GM19043 (cell line): ENCODE measurements around the gene DPYD.

Experiments used
- ATAC-seq: cut with Tn5 transposase; IDR thresholded peaks from one replicate; pipeline ENCODE4 v1.9.1; 2021; ENCODE audit warnings: low read depth; ENCODE audit not compliant: unreplicated experiment

DPYD gene

DNA sequence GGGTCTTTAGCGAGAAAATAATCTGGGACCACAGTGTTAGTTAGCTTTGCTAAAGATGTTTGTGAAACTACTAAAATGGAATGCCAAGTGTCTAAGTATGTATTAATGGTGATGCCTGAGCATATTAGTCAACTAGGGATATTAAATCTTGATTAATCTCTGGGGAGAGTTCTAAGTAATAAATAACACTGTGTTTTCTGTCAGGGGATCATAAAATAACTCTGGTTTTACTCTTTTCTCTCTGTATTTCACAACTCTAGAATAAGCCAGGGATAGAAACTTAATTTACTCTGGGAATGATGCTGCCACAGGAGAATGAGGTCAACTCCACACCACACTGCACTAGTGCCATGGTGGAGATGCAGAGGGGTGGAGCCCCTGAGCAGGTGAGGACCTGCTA lies 800.0 kb downstream of the DPYD start:
- no peak for ATAC-seq

DNA sequence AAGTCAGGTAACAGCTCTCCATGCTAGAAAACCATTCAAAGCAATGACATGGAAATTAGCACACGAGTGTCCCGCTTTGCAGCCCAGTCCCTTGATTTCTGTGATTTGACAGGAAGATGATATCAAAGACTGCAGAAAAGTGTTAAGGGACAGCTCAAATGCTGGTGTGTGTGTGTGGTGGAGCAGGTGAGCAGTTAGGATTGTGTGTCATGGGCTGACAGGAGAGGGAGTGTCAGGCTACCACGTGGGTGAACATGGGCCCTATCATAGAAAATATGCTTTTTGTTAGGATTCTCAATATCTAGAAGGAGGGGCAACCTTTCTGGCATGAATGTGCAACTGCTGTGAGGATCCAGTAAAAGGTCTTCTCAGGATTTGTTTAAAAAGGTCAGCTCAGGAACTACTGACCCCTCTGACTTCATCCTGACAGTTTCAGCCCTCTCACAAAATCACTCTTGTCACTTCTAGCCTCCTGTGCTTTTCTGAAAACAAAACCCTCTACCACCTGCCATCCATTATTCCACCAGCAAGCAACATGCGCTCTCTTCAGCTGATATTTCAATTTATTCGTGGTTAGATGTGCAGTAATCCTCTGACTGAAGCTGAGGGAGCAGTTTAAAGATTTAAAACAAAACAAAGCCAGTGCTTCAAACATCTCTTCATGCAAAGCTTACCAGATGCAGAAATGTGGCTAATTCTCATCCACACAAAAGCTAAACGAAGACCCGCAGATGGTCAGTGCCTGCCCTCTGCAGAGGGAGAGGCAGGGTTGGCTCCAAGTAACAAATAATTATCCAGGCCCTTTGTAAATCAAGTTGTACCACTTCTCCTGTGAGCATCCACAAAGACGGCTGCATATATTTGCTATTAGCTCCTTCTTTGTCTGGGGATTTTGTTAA lies 801.3 kb downstream of the DPYD start:
- ATAC-seq: no peak

GRCh38 chr1:97114842-97115241 lies 806.0 kb downstream of the DPYD start:
- no peak for ATAC-seq

GRCh38 chr1:97112442-97112841 lies 808.4 kb downstream of the DPYD start:
- no peak for ATAC-seq

DNA sequence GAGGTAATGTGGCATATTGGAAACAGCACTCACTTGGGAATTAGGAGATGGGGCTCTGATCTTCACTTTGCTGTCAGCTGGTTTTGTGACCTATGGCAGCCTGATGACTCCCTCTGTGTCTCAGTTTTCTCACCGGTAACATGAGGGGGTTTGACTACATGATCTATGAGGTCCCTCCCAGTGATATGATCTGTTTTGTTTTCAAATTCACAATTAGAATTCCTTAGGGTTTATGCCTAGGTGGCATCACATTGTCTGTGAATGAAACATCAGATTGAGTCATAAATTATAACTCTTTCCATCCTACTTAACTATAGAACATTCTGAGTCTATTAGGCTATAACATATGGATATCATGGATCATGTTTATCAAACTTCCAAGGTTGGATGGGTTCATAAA lies 812.7 kb downstream of the DPYD start:
- ATAC-seq: no peak

GRCh38 chr1:97105531-97105930 lies 815.3 kb downstream of the DPYD start:
- ATAC-seq: no peak

GRCh38 chr1:97101509-97101908 lies 819.3 kb downstream of the DPYD start:
- ATAC-seq: no peak

DNA sequence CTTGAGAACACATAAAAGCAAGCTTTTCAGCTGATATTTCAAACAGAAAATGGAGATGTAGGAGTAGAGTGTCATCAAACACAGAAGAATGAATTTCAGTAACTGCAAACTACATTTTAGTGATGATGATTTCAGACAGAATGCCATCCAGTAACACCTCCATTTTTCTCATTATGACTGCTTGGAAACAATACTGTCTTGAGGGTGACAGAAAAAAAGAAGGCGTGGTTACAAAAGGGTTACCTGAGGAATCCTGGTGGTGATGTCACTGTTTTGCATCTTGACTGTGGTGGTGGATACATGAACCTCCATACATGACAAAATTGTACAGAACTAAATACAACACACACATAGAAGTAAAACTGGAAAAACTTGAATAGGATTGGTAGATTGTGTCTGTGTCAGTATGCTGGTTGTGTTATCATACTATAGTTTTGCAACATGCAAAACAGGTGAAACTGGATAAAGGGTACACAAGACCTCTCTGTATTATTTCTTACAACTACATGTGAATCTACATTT lies 823.4 kb downstream of the DPYD start:
- ATAC-seq: no peak

DNA sequence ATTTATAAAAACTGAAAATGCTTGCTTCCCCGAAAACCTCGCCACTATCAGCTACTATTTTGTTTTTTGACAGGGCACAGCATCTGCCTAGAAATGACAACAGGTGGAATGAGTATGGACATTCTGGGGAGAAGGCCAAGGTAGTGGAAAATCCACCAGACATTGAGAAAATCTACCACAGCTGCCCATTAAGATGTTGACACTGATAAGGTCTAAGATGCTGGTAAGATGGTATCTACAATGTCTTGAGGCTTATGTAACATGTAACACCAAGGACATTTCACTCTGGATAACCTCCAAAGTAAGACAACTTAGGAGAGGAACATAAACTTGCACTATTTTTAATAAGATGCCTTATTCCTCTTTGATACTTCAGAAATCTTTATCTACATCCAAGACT lies 825.1 kb downstream of the DPYD start:
- no peak for ATAC-seq

- ATAC-seq: no peak
Observed at GRCh38 chr1:97094247-97094972, 826.4 kb downstream of the DPYD start.

GRCh38 chr1:97093741-97094140 lies 827.1 kb downstream of the DPYD start:
- no peak for ATAC-seq

- ATAC-seq: no peak
Observed at GRCh38 chr1:97092824-97093223, 828.0 kb downstream of the DPYD start.

GRCh38 chr1:97091679-97092078 lies 829.2 kb downstream of the DPYD start:
- ATAC-seq: no peak

DNA sequence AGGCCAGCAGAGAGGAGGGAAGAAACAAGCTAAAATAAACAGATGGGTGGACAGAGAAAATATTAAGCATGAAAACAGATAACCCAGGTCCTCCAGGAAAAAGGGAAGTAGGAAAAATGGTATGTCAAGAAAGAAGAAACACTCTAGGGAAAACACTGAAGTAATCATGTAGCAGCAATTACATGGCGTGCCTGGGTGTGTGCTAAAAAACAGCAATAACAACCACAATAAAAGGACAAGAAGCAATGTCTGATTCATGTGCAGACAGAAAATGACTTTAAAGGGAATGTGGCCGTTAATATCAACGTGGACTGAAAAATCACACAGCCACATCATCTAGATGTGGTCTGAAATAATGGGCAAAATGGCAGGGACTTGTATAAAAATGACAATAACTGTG lies 829.6 kb downstream of the DPYD start:
- ATAC-seq: no peak

DNA sequence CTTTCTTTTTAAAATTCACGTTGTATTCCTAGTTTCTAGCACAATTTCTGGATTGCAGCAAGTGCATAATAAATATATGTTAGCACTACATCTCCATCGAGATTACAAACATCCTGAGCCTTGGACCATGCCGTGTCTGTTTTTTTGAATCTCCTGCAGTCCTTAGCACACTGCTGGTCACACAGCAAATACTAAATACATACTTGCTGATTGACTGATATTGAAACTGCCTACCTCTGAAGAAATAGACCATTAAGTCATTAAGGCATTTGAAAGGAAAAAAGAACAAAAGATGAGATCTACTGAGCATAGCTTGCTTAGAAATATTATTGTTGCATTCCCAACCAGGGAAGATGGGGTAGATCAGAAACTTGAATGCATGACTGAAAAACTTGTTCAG lies 830.1 kb downstream of the DPYD start:
- ATAC-seq: no peak

GRCh38 chr1:97089173-97089572 lies 831.7 kb downstream of the DPYD start:
- no peak for ATAC-seq

DNA sequence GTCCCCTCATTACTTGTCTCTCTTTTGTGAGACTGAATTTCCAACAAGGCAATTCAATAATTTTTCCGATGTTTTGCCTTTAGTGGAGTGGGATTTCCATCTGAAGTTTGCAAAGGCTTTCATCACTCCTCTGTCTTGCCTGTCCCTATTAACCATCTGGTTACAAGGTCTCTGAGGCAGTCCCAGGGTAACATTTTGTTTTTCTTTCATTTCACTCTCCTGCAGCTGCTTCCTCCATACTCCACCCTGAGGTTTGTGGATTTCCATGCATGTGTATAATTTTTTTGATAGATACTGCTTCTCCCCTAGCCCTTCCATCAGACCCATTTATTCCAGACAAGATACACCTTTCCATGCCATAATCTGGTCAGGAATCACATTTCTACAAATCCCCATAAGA lies 832.4 kb downstream of the DPYD start:
- no peak for ATAC-seq

GRCh38 chr1:97084546-97084945 lies 836.3 kb downstream of the DPYD start:
- ATAC-seq: no peak

DNA sequence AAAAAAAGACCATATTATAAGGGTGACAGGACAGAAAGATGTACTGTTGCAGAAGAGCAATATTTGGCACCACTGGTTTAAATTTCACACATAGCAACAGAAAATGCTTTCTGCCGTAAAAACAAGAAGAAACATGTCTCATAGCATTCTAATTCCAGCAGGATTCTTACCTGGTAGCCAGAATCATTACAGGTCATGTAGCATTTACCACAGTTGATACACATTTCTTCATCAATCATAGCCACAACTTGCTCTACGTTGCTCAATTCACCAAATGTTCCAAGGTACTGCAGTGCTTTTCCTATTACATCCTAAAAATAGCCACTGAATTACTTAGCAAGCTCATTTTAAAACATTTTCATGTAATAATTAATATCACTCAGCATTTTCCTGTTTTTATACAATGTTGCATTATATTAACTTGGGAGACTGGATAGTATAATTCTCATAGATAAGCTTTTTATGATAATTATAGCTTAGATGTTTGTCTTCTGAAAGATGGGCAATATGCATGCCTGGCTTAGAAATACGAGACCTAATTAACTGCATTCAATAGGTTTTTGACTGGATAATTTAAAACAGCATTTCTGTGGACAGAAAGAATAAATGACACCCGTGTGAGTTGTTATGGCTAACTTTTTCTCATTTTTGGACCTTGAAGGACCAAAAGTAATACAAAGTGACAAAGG lies 838.5 kb downstream of the DPYD start:
- ATAC-seq: no peak

GRCh38 chr1:97078872-97079271 lies 842.0 kb downstream of the DPYD start:
- no peak for ATAC-seq

GRCh38 chr1:97077221-97077620 lies 843.6 kb downstream of the DPYD start:
- no peak for ATAC-seq
